ENCODE results near the gene SLC16A14.

The SLC16A14 gene

DNA sequence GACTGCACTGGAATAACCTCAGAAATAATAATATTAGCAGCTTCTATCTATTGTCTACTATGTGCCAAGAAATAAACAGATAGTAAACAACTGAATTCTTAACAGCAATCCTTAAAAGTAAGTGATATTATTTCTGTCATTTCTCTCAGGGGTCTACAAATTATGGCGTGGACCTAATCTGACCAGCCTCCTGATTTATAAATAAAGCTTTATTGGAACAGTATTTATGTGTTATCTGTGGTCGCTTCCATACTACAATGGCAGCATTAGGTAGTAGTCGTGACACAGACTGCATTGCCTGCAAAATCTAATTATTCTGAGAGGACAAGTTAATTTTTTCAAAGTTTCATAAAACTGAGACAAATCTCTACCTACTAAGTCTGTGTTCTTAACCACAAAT lies 49.0 kb downstream of the SLC16A14 start:
- Histone ChIP-seq H3K27ac (ENCODE audit: low read length) (no peak overlapping the region), H3K4me3 (ENCODE audit: low read length) (no peak overlapping the region), H4K20me1 (ENCODE audit: insufficient read depth, low read length) (no peaks in the 10 kb centered on the region), H3K79me2 (ENCODE audit: low read length) (no peaks in the 10 kb centered on the region), H3K27me3 (replicated peaks; ENCODE audit: insufficient read depth, low read length) (no peaks in the 10 kb centered on the region), H3K9me2 (replicated peaks; ENCODE audit: insufficient read depth, low read length) (no peaks in the 10 kb centered on the region), H3K9ac (ENCODE audit: low read length) (no peak overlapping the region), H3F3A (ENCODE audit: insufficient read depth, low read length) (no peaks in the 10 kb centered on the region), H3K36me3 (replicated peaks; ENCODE audit: insufficient read depth, low read length) (no peaks in the 10 kb centered on the region), H3K9me3 (replicated peaks; ENCODE audit: insufficient read depth, low read length) (no peaks in the 10 kb centered on the region), H2AFZ (ENCODE audit: low read length) (no peak overlapping the region), H3K4me1 (ENCODE audit: low read length) (no peaks in the 10 kb centered on the region), H3K4me2 (ENCODE audit: low read depth, low read length) (no peak overlapping the region)
- TF ChIP-seq, protein P1, sequence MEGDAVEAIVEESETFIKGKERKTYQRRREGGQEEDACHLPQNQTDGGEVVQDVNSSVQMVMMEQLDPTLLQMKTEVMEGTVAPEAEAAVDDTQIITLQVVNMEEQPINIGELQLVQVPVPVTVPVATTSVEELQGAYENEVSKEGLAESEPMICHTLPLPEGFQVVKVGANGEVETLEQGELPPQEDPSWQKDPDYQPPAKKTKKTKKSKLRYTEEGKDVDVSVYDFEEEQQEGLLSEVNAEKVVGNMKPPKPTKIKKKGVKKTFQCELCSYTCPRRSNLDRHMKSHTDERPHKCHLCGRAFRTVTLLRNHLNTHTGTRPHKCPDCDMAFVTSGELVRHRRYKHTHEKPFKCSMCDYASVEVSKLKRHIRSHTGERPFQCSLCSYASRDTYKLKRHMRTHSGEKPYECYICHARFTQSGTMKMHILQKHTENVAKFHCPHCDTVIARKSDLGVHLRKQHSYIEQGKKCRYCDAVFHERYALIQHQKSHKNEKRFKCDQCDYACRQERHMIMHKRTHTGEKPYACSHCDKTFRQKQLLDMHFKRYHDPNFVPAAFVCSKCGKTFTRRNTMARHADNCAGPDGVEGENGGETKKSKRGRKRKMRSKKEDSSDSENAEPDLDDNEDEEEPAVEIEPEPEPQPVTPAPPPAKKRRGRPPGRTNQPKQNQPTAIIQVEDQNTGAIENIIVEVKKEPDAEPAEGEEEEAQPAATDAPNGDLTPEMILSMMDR (IDR thresholded peaks at IDR 0.05; ENCODE audit: low read length): no peak
- TF ChIP-seq EZH2 (optimal IDR thresholded peaks at IDR 0.05; ENCODE audit: low read depth, low read length) (no peak), EZH2phosphoT487 (IDR thresholded peaks at IDR 0.05; ENCODE audit: low read length) (no peak)
- no peak for DNase-seq

DNA sequence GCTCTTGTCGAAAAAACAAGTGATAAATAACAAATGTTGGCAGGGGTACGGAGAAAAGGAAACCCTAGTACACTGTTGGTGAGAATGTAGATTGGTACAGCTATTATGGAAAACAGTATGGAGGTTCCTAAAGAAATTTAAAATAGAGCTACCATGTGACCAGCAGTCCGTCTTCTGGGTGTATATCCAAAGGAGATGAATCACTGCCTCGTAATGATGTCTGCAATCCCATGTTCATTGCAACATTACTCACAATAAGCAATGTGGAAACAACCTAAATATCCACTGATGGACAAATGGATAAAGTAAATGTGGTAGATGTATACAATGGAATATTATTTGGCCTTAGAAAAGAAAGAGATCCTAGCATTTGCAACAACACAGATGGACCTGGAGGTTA lies 50.6 kb downstream of the SLC16A14 start:
- no peaks in the 10 kb centered on the region for H3F3A ChIP-seq (ENCODE audit: insufficient read depth, low read length)
- no peaks in the 10 kb centered on the region for H4K20me1 ChIP-seq (ENCODE audit: insufficient read depth, low read length)
- H3K79me2 ChIP-seq (ENCODE audit: low read length): no peaks in the 10 kb centered on the region
- no peak overlapping the region for H3K4me3 ChIP-seq (ENCODE audit: low read length)
- H3K27me3 ChIP-seq (replicated peaks; ENCODE audit: insufficient read depth, low read length): no peaks in the 10 kb centered on the region
- no peaks in the 10 kb centered on the region for H3K9me2 ChIP-seq (replicated peaks; ENCODE audit: insufficient read depth, low read length)
- no peaks in the 10 kb centered on the region for H3K36me3 ChIP-seq (replicated peaks; ENCODE audit: insufficient read depth, low read length)
- no peak overlapping the region for H3K27ac ChIP-seq (ENCODE audit: low read length)
- no peak overlapping the region for H3K9ac ChIP-seq (ENCODE audit: low read length)
- no peak for DNase-seq
- TF ChIP-seq, protein P1 (IDR thresholded peaks at IDR 0.05; ENCODE audit: low read length): no peak
- no peak for TF ChIP-seq EZH2phosphoT487 (IDR thresholded peaks at IDR 0.05; ENCODE audit: low read length)
- TF ChIP-seq EZH2 (optimal IDR thresholded peaks at IDR 0.05; ENCODE audit: low read depth, low read length): no peak
- no peaks in the 10 kb centered on the region for H3K9me3 ChIP-seq (replicated peaks; ENCODE audit: insufficient read depth, low read length)
- no peak overlapping the region for H3K4me2 ChIP-seq (ENCODE audit: low read depth, low read length)
- H3K4me1 ChIP-seq (ENCODE audit: low read length): no peaks in the 10 kb centered on the region
- H2AFZ ChIP-seq (ENCODE audit: low read length): no peak overlapping the region

DNA sequence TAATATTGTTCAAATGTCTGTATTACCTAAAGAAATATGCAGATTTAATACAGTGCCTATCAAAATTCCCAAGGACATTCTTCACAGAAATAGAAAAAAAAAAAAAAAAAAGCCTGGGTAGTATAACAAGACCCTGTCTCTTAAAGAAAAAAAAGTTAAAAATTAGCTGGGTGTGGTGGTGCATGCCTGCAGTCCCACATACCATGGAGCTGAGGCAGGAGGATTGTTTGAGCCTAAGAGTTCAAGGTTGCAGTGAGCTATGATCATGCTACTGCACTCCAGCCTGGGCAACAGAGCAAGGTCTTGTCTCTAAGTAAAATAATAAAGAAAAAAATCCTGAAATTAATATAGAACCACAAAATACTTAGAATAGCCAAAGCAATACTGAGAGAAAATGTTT lies 51.9 kb downstream of the SLC16A14 start:
- Histone ChIP-seq H3F3A (ENCODE audit: insufficient read depth, low read length) (no peaks in the 10 kb centered on the region), H3K9ac (ENCODE audit: low read length) (no peak overlapping the region), H3K9me3 (replicated peaks; ENCODE audit: insufficient read depth, low read length) (no peaks in the 10 kb centered on the region), H3K4me1 (ENCODE audit: low read length) (no peaks in the 10 kb centered on the region), H3K36me3 (replicated peaks; ENCODE audit: insufficient read depth, low read length) (no peaks in the 10 kb centered on the region), H3K27ac (ENCODE audit: low read length) (no peak overlapping the region), H3K4me2 (ENCODE audit: low read depth, low read length) (no peak overlapping the region), H3K79me2 (ENCODE audit: low read length) (no peaks in the 10 kb centered on the region), H3K4me3 (ENCODE audit: low read length) (no peak overlapping the region), H3K9me2 (replicated peaks; ENCODE audit: insufficient read depth, low read length) (no peaks in the 10 kb centered on the region), H2AFZ (ENCODE audit: low read length) (no peak overlapping the region), H4K20me1 (ENCODE audit: insufficient read depth, low read length) (no peaks in the 10 kb centered on the region), H3K27me3 (replicated peaks; ENCODE audit: insufficient read depth, low read length) (no peaks in the 10 kb centered on the region)
- DNase-seq: no peak
- TF ChIP-seq, protein P1 (IDR thresholded peaks at IDR 0.05; ENCODE audit: low read length): no peak
- TF ChIP-seq EZH2phosphoT487 (IDR thresholded peaks at IDR 0.05; ENCODE audit: low read length) (no peak), EZH2 (optimal IDR thresholded peaks at IDR 0.05; ENCODE audit: low read depth, low read length) (no peak)

Data from MM.1S (cell line).